Epithelial cell of esophagus (primary cell): Measurements from ENCODE around the gene SLC2A4.

Experiments
- DNase-seq: peaks from one replicate; pipeline ENCODE4 v3.0.0; 2010; ENCODE audit warnings: low read depth
- H3K4me3 ChIP-seq: 2 replicates; pipeline ENCODE4 v1.5.1; 2011; ENCODE audit warnings: mild to moderate bottlenecking, low read length, control low read depth
- CTCF ChIP-seq: IDR thresholded peaks from 2 replicates; pipeline ENCODE4 v1.5.1; 2011; ENCODE audit warnings: low read depth, mild to moderate bottlenecking, low read length, control low read depth, inconsistent platforms; ENCODE audit not compliant: insufficient read depth; ENCODE audit errors: missing control alignments

SLC2A4 gene

GRCh38 chr17:7249830-7250229, 31.7 kb upstream of the SLC2A4 start:
- DNase-seq, result no peak
- H3K4me3 ChIP-seq, result peak overlapping the region; percentile 77
- TF ChIP-seq CTCF, result no peak

GRCh38 chr17:7250695-7251627, 30.6 kb upstream of the SLC2A4 start:
- peak; percentile 32 for DNase-seq
- no peak for TF ChIP-seq CTCF
- peak overlapping the region; percentile 77 for H3K4me3 ChIP-seq

- DNase-seq, result peak; percentile 99
- no peak for TF ChIP-seq CTCF
- H3K4me3 ChIP-seq, result peak within 1 kb of the TSS; percentile 77
These were observed 29.8 kb upstream of the SLC2A4 start, which contains the start of gene CTDNEP1 for GRCh38 chr17:7251661-7252175. Gene CTDNEP1 (minus strand): TSS chr17:7251734. CDS start chr17:7251296, 438 bp downstream.

- peak; percentile 93 for DNase-seq
- peak within 1 kb of the TSS; percentile 77 for H3K4me3 ChIP-seq
- no peak for TF ChIP-seq CTCF
These were observed 29.1 kb upstream of the SLC2A4 start, which contains the start of gene ELP5 for GRCh38 chr17:7252176-7253043. Gene ELP5 (plus strand): TSS chr17:7252215. CDS start chr17:7252551, 336 bp downstream.

GRCh38 chr17:7253082-7253481, 28.4 kb upstream of the SLC2A4 start:
- DNase-seq, result no peak
- peak overlapping the region; percentile 77 for H3K4me3 ChIP-seq
- TF ChIP-seq CTCF, result no peak

- TF ChIP-seq CTCF, result no peak
- no peak for DNase-seq
- H3K4me3 ChIP-seq, result no peak overlapping the region
These were observed 27.0 kb upstream of the SLC2A4 start for GRCh38 chr17:7254511-7254910.
